Gastroesophageal sphincter (tissue), 3 donors: ENCODE data around the gene TUBGCP6.

Source experiments
- CTCF ChIP-seq, 4 experiments: fragments of 200-600 bp in 2 of 4; fragments of 450-650 bp in 2 of 4; sonication (generic) in 1 of 4; IDR thresholded peaks; one replicate each; pipeline ENCODE4 v1.5.1; 2017 to 2019; ENCODE audit warnings: antibody characterized with exemption in 4 of 4, mild to moderate bottlenecking in 2 of 4, moderate library complexity in 2 of 4
- POLR2A ChIP-seq, 2 donors: fragments of 450-650 bp; IDR thresholded peaks; one replicate each; pipeline ENCODE4 v1.6.1; 2017; ENCODE audit warnings: antibody characterized with exemption in 2 of 2, mild to moderate bottlenecking in 2 of 2, moderate library complexity in 1 of 2
- POLR2AphosphoS5 ChIP-seq: sonication (generic); formaldehyde crosslinking; IDR thresholded peaks from one replicate; pipeline ENCODE4 v1.6.1; 2017; ENCODE audit warnings: antibody characterized with exemption

- TF ChIP-seq CTCF (IDR thresholded peaks at IDR 0.05), result no peak
- no peak for TF ChIP-seq POLR2A (IDR thresholded peaks at IDR 0.05)
- TF ChIP-seq POLR2AphosphoS5, result no peak
Measured at GRCh38 chr22:50192436-50193204, 52.2 kb downstream of the TUBGCP6 start.
